ENCODE data around the gene APC.

APC gene

GRCh38 chr5:112862085-112862484 is 124.4 kb downstream of the APC start:
- in situ Hi-C loops (cut with MboI; ENCODE audit: low sequenced_read_pairs, unreplicated experiment), result no loop called here
- DNase-seq (ENCODE audit: low spot score), result no peak
- TF ChIP-seq CTCF (IDR thresholded peaks at IDR 0.05; ENCODE audit: borderline replicate concordance, control extremely low read depth, extremely low read depth, insufficient read depth, missing control alignments), result no peak

- no peak for DNase-seq (ENCODE audit: low spot score)
- in situ Hi-C loops (cut with MboI; ENCODE audit: low sequenced_read_pairs, unreplicated experiment), result no loop called here
- no peak for TF ChIP-seq CTCF (IDR thresholded peaks at IDR 0.05; ENCODE audit: borderline replicate concordance, control extremely low read depth, extremely low read depth, insufficient read depth, missing control alignments)
Observed at GRCh38 chr5:112863549-112863948, 125.9 kb downstream of the APC start.

GRCh38 chr5:112865128-112865527 is 127.4 kb downstream of the APC start:
- DNase-seq (ENCODE audit: low spot score), result no peak
- TF ChIP-seq CTCF (IDR thresholded peaks at IDR 0.05; ENCODE audit: borderline replicate concordance, control extremely low read depth, extremely low read depth, insufficient read depth, missing control alignments), result no peak
- in situ Hi-C loops (cut with MboI; ENCODE audit: low sequenced_read_pairs, unreplicated experiment), result no loop called here

GRCh38 chr5:112866739-112867138 is 129.1 kb downstream of the APC start:
- no peak for DNase-seq (ENCODE audit: low spot score)
- TF ChIP-seq CTCF (IDR thresholded peaks at IDR 0.05; ENCODE audit: borderline replicate concordance, control extremely low read depth, extremely low read depth, insufficient read depth, missing control alignments), result no peak
- in situ Hi-C loops (cut with MboI; ENCODE audit: low sequenced_read_pairs, unreplicated experiment), result no loop called here

- no peak for DNase-seq (ENCODE audit: low spot score)
- TF ChIP-seq CTCF (IDR thresholded peaks at IDR 0.05; ENCODE audit: borderline replicate concordance, control extremely low read depth, extremely low read depth, insufficient read depth, missing control alignments), result no peak
- in situ Hi-C loops (cut with MboI; ENCODE audit: low sequenced_read_pairs, unreplicated experiment), result no loop called here
Observed at GRCh38 chr5:112867411-112867810, 129.7 kb downstream of the APC start.

GRCh38 chr5:112869948-112870347 is 132.3 kb downstream of the APC start:
- no peak for DNase-seq (ENCODE audit: low spot score)
- no peak for TF ChIP-seq CTCF (IDR thresholded peaks at IDR 0.05; ENCODE audit: borderline replicate concordance, control extremely low read depth, extremely low read depth, insufficient read depth, missing control alignments)
- in situ Hi-C loops (cut with MboI; ENCODE audit: low sequenced_read_pairs, unreplicated experiment), result no loop called here

- TF ChIP-seq CTCF (IDR thresholded peaks at IDR 0.05; ENCODE audit: borderline replicate concordance, control extremely low read depth, extremely low read depth, insufficient read depth, missing control alignments), result no peak
- in situ Hi-C loops (cut with MboI; ENCODE audit: low sequenced_read_pairs, unreplicated experiment), result no loop called here
- no peak for DNase-seq (ENCODE audit: low spot score)
Observed at GRCh38 chr5:112870966-112871365, 133.3 kb downstream of the APC start.

Data from GM13976 (cell line).